Dermis microvascular lymphatic vessel endothelial cell (primary cell): Measurements from ENCODE around the gene TMPRSS3. TPM values are rescaled to one million over a fixed set of nuclear protein-coding genes. Genes with fewer than 3 reads are reported as not detected.
A peak's percentile ranks its signal among the peaks of the same experiment; 100 is the strongest.

ENCODE experiments used
- DNase-seq, 2 donors: peaks; one replicate each; pipeline versions ENCODE4 v3.0.0 to v3.0.0-alpha.2; 2010; ENCODE audit warnings: low read depth in 2 of 2
- total RNA-seq: library from RNA; depleted of rRNA; stranded (reverse); fragments of >200 nt; gene quantifications from 2 replicates; pipeline ENCODE4 v1.2.1, GENCODE V29; 2014

Gene TMPRSS3
- total RNA-seq, 1 donor from 2014 or later: under 0.01 TPM

DNA sequence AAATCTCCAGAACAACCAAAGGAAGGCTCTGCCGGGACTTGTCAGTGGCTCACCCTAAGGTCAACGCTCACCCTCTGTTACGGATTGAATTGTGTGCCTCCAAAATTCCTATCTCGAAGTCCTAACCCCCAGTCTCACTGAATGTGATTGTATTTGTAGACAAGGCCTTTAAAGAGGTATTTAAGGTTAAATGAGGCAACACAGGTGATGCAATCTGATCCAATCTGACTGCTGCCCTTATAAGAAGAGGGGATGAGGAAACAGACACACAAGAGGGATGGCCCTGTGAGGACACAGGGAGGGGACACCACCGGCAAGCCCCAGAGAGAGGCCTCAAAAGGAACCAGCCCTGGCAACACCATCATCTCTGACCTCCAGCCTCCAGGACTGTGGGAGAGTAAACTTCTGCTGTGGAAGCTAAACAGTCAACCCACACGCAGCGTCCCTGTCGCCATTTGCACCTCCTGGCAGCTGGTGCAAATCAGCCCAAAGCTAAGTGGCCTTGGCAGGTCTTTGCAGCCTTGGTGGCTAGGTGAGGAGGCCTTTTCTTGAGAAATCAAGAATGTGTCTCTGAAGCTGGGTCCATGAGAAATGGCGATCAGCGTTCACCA is 32.1 kb upstream of the TMPRSS3 start:
- DNase-seq: no peak

GRCh38 chr21:42426876-42427480 is 31.1 kb upstream of the TMPRSS3 start:
- DNase-seq: no peak

GRCh38 chr21:42426424-42426823 is 30.6 kb upstream of the TMPRSS3 start:
- DNase-seq: no peak

- no peak for DNase-seq
Measured at GRCh38 chr21:42425591-42425990, 29.7 kb upstream of the TMPRSS3 start.

DNA sequence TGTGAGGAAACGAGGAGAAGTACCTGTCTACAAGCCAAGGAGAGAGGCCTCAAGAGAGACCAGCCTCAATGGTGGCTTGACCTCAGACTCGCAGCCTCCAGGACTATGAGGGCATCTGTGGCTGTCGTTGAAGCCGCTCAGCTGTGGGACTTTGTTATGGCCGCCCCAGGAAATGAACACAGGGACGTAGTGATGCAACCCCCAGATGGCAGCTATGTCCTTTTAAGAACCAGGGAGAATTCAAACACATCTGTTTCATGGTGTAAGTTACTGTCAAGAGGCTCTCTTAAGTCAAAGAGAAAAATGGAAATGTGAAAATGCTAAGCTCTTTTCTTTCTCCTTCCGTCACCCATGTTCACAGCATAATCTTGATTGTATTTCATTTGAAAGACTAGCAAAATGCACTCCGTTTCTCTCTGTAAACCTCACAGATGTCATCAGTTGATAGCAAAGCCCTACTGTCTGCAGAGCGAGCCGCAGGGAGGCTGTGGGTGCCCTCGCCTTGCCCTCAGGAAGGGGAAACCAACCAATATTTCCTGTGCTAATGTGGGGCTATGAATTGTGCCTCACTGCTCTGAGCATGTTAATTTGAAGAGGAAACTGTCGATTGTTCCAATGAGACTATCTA is 29.2 kb upstream of the TMPRSS3 start:
- peak in 1 of 2 donors; percentile 40 for DNase-seq

- DNase-seq: no peak
Measured at GRCh38 chr21:42423685-42424084, 27.8 kb upstream of the TMPRSS3 start.

DNA sequence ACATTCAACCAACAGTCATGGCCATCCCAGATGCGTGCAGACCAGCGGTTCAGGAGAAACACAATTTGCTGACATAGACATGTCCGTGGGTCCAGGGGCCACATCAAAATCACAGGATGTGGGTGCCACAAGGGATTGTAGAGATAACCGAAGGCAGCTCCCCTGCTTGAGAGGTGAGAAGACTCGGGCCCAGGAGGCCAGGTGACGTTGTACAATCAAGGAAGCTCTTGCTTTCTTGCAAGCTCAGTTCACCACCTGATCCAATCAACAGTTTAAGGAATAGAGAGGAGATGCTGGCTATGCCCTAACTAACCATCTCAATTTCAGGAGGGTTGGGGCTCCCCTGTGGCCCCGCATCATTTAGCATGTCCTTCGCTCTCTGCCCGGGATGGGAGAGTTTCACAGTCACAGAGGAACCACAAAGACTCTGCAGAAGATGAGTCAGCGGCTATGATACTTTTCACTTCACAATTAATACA is 27.4 kb upstream of the TMPRSS3 start:
- no peak for DNase-seq

- no peak for DNase-seq
Measured at GRCh38 chr21:42421018-42421793, 25.4 kb upstream of the TMPRSS3 start.

DNA sequence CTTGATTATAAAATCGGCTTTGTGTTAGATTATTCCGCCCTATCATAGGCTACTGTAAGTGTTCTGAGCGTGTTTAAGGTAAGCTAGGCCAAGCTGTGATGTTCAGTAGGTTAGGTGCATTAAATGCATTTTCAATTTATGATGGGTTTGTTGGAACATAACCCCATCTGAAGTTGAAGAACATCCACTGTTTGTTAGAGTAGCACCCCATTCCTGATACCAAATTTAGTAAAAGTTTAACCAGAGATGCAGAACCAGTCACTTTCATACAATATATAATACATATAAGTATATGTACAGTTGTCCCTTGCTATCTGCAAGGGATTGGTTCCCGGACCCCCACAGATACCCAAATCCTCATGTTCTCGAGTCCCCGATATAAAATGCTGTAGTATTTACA is 24.0 kb upstream of the TMPRSS3 start:
- no peak for DNase-seq

GRCh38 chr21:42418886-42419285 is 23.0 kb upstream of the TMPRSS3 start:
- DNase-seq: no peak

- DNase-seq: no peak
Measured at GRCh38 chr21:42417533-42417932, 21.7 kb upstream of the TMPRSS3 start.

- peak; percentile 37 to 86 for DNase-seq
Measured at GRCh38 chr21:42414928-42415769, 19.3 kb upstream of the TMPRSS3 start.

GRCh38 chr21:42414553-42414927 is 18.7 kb upstream of the TMPRSS3 start:
- no peak for DNase-seq

GRCh38 chr21:42414066-42414465 is 18.2 kb upstream of the TMPRSS3 start:
- DNase-seq: no peak

DNA sequence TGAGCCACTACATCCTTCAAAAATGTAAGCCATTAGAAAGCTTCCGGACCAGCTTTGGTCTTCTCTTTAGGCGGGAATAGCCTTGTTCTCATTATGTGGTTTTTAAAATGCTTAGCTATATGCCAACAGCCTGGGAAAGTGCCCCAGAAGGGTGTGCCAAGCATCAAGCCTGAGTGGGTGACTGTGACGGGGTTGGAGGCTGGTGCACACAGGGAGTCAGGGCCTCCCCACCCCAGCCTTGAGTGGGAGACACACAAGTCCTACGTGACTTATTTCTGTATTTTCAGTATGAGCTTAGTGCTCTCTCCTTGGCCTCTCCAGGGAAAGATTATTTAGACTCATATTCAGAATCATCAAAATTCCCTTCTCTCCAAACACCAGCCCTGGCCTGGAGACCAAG is 17.6 kb upstream of the TMPRSS3 start:
- no peak for DNase-seq

GRCh38 chr21:42413093-42413492 is 17.2 kb upstream of the TMPRSS3 start:
- no peak for DNase-seq

DNA sequence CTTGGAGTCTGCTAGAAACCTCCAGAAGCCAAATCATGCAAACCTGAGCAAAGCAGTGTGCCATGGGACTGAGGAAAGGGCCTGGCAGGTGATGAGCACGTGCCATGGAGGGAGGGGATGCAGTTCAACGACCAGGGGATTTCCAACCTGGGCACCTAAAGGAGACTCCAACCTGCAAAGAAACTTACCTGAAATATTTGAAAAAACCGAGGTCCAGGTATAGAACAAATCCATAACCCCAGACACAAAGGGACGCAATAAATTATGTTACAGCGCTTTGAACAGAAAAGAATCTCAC is 16.7 kb upstream of the TMPRSS3 start:
- DNase-seq: no peak

GRCh38 chr21:42411891-42412635 is 16.2 kb upstream of the TMPRSS3 start:
- no peak for DNase-seq

GRCh38 chr21:42411197-42411869 is 15.5 kb upstream of the TMPRSS3 start:
- DNase-seq: no peak

GRCh38 chr21:42409366-42409765 is 13.5 kb upstream of the TMPRSS3 start:
- no peak for DNase-seq
